Cerebellar nuclear complex (tissue), 1 donor: Measurements from ENCODE around the gene EDIL3.

ENCODE experiments used
- DNase-seq, 2 experiments: peaks; one replicate each; lab custom pipeline; 2025; lab: John Stamatoyannopoulos, UW

EDIL3 gene

DNA sequence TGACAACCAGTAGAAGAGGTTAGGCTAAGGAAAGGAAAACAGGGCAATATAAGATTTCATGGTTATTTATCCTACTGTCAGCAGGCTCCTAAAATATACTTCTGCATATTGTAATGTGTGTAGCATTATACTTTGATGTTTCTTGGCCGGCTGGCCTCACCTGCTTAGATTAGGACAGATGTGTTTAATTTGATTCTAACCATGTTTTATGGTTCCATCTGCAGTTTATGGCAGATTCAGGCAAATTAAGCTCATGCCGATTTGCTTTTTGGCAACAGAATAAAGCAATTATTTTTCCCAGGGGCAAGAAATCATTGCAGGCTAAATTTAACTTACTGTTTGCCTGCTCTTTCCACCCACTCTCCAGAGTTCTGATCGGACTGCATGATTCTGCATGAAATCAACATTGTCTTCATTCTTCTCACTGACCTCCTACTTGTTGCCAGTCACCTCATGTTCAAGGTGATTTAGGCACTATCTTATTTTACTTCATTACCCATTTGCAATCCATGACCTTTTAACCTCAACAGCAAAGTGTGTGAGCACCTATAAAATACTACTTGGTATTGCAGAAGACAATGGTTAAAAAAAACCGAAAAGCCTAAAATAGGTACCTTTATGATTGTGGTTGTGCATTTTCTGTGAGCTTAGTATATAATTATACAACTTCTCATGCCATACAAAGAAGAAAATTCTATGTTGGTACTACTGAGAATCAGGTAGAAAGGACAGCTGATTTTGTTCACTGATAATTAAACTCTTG, 125.2 kb downstream of the EDIL3 start:
- no peak for DNase-seq

DNA sequence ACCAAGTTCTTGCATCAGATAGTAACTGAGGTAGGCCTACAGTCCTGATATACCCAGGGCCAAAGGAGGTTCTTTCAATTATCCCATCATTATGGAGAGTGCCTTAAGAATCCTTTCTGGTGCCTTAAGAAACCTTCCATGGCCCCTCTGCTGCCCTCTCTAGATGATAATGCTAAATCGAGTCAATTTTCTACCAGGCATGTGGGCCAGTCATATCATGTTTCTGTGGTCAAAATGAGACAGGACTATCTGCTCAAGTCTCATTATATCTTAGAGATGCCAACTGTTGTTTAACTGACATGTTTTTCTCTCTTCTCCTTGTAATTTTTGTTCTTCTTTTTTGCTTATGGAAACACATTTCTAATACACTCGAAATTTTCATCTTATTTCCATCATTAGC, 127.6 kb downstream of the EDIL3 start:
- DNase-seq, result no peak

DNA sequence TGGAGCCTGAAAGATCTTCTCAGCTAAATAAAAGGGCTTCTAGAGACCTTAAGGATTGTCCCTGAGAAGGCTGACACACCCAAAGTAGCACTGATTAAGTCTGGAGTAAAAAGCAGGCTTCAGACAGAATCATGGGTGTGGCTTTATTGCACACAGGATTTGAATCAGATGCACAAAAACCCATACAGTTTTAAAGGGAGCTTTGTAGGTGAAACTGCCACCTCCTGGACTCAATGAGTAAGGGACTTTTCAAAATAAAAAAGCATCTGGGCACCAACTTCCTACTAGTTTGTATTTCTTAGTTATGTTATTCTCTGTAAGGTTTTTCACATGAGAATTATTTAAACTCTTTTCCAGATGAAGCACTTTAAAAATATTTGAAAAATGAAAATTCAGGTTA, 129.4 kb downstream of the EDIL3 start:
- DNase-seq, result no peak

DNA sequence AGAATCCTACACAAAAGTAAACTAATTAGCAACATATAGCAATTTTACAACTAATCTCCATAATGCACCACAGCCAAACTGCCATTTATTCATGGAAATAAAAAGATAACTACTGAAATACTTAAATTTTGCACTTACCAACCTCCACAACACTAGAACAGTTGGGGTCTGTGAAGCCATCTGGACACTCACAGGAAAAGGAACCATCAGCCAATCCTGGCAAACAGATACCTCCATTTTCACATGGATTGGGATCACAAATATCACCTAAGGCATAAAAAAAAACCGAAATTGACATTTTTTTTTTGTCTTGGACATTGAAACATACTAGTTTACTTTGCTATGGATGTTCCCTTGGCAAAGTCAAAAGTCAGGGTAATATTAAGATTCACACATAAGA, 130.7 kb downstream of the EDIL3 start:
- no peak for DNase-seq

DNA sequence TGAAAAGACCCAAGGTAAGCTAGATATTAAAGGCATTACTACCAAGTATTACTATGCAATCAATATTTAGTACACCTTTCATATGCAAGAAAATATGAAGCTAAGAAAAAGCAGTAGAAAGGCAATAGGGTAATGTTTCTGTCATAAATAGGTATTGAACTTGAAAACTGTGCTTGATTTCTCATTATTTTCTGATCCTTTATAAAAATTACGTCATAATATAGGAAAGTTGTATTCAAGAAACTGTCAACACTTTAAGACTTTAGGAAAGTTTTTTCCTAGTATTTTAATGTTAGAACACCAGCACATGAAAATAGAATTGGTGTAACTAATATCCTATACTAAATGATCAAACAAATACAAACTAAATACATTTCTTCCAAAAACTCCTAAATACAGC, 133.2 kb downstream of the EDIL3 start:
- no peak for DNase-seq

DNA sequence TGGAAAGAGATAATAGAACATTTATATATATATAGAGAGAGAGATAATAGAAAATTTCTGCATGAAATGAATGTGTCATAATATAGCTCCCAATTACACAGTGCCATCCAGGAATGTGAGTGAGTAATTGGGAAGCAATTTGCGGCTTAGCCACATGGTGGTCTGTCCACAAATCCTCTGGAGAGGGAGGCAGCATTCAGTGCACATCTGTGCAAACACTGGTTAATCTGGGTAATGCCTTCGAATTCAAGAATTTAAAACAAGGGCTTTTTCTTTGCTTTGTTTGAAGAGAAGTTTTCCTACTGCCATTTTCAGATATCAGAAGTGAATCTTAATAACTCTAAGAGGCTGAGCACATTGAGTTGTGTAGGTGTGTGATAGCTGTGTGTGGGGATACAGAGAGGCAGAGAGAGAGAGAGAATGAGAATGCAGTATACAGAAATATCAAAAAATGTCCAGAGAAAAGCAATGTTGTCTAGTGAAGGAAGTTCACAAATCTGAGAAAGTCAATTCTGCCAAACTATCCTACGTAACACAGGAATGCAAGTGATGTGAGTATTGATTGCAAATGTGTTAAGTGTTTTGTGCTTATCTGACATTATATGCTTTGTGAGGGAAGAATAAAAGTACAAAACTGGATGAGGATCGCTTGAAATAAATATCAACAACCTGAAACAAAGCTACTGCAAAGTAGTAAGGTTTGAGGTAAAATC, 134.6 kb downstream of the EDIL3 start:
- no peak for DNase-seq

DNA sequence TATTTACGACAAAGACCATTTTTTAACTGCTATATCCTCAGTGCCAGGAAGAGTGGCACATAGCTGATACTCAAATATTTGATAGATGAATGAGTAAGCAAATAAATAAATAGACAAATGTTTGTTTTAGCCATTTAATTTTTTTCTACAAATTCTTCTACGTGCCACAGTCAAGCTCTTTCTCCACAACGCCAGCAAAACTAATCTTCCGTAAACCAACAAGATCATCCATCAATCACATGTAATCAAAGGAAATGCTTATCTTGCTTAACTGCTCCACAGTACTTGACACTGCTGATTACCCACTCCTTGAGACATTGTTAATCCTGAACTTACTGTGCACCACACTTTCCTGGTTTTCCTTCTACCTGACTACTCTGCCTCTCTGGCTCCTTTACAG, 136.7 kb downstream of the EDIL3 start:
- no peak for DNase-seq

DNA sequence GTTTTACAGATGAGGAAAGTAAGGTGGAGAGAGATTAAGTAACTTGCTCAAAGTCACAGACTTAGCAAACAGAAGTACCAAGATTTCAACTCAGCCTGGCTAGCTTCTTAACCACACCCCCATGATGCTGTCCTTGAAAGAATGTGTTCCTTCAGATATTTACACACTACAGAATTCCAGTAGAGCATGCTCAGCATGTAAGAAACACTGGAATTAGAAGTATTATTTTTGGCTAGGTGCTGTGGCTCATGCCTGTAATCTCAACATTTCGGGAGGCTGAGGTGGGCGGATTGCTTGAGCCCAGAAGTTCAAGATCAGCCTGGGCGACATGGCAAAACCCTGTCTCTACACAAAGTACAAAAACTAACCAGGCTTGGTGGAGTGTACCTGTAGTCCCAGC, 142.4 kb downstream of the EDIL3 start:
- no peak for DNase-seq

DNA sequence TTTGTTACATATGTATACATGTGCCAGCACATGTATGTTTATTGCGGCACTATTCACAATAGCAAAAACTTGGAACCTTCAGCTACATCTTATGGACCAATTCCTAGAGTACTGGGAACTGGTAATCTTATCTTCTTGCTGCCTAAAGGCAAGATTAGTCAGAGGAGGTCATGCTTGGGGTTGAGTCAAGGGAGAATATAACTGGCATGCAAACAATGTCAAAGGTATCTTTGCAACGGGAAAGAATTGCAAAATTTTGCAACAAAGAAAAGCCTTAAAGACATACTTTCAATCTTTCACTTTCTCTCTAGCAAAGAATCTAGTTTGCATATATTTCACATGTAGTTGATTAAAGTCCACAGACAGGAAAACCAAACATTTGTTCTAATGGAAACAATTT, 145.2 kb downstream of the EDIL3 start:
- DNase-seq, result no peak

DNA sequence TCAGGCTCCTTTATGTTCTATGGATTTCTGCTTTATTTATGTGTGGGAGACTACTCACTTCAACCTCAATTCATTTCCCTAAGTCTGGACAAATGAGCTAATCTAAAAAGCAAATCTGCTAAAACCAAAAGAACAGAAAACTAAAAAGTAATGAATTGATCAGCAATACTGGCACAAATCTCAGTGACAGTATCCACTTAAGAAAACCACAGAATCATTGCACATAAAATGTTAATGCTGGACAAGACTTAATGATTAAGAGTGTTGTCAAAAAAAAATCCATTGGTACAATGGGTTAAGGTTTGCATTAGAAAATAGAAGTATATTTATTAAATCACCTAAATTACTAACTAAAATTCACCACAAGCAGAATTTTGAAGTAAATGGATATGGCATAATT, 147.6 kb downstream of the EDIL3 start:
- DNase-seq, result no peak

DNA sequence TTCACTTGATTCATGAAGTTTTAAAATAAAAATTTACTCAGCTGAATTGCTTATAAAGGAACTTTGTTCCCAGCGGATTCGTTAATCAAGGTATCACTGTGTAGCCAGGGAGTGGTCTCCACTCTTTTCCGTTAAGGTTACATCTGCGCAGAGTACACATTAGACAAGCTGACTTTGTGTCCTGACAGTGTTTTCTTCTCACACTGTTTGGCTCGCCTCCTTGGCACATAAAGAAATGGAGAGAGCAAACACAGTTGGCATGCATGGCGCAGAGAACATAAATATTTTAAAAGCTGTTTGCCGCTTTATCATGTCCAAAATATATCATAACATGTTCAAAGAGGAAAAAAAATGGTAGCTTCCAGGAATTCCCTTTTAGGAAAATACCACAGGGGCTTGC, 153.2 kb downstream of the EDIL3 start:
- DNase-seq, result no peak

DNA sequence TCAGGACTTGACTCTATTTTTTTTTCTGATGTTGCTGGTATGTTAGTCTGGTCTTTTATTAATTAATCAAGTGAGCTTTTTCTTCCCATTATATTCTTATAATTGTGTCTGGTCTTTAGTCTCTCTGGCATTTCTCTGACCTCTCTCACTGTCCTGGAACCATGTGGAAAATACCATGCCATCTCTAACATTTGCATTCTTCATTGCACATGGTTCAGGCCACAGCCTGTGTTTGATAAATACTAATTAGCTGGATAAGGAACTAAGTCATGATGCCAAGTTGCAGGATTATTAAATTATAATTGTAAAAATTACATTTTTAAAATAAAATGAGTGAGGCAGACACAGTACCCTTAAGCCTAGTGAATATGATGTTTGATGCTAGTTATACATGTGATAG, 155.6 kb downstream of the EDIL3 start:
- no peak for DNase-seq

DNA sequence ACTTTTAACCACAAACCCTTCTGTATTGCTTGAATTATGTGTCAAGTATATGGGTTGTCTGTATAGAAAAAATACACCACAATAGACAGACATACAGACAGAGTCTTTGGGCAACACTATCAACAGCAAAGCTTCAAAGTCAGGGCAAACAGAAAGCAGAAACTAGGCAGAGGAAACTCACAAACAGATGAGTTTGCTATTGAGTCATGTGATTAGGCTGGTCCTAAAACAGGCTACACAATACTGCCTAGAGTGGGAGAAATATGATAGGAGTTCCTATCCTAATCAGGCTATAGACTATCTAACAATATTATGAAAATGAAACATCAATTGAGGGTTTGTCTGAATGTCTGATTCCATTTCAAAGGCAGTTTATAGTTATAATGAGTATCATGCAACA, 156.4 kb downstream of the EDIL3 start:
- no peak for DNase-seq

DNA sequence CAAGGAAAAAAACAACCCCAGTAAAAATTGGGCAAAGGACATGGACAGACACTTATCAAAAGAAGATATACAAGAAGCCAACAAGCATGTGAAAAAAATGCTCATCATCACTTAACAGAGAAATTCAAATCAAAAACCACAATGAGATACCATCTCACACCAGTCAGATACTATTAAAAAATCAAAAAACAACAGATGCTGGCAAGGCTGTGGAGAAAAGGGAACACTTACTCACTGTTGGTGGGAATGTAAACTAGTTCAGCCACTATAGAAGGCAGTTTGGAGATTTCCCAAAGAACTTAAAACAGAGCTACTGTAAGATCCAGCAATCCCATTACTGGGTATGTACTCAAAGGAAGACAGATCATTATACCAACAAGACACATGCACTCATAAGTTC, 157.4 kb downstream of the EDIL3 start:
- DNase-seq, result no peak

DNA sequence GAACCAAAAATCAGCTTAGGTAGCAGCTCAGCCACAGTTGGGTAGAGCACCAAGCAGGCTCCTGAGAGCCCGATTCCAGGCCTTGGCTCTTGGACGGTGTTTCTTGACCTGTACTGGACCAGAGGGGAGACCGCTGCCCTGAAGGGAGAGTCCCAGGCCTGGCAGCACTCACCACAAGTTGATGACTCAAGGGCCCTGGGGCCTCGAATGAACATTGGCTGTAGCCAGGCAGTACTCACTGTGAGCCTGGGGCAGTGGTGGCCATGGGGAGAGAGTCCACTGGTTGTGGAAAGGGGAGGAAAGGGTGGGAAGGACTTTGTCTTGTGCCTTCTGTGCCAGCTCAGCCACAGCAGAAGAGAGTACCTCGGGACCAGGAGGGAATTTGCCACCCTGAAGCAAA, 166.1 kb downstream of the EDIL3 start:
- DNase-seq, result no peak

DNA sequence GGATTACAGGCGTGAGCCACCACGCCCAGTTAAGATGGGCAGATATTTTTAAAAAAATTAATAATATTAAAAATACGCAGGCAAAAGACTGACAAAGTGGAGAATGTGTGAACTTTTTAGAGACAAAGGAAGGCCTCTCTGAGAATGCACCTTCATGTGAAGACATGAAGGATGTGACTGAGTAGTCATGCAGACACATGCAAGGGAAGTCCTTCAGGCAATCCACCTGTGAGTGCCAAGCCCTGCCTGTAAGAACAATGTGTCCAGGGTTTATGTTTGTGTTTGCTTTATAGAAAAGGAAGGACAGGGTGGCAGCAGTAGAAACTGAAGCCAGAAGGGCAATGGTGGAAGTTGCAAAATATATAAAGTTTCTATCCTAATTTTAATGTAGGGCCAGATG, 169.2 kb downstream of the EDIL3 start:
- DNase-seq, result no peak

DNA sequence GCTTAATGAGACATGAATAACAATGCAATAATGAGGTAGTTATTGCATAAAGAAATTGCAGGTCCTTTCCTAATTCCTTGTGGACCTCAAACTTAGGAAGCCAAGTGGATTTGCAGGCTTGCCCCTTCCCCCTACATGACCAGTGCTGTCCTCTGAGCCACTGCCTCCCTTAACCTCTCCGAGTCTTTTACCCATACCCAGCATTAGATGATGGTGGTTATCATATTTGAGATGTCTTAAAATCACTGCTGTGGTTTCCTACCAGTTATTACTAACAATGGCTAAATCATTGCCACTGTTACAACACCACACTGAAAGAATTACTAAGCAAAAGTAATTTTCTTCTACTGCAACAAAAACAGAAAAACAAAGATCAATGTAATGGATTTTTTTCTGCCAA, 170.8 kb downstream of the EDIL3 start:
- DNase-seq, result no peak

DNA sequence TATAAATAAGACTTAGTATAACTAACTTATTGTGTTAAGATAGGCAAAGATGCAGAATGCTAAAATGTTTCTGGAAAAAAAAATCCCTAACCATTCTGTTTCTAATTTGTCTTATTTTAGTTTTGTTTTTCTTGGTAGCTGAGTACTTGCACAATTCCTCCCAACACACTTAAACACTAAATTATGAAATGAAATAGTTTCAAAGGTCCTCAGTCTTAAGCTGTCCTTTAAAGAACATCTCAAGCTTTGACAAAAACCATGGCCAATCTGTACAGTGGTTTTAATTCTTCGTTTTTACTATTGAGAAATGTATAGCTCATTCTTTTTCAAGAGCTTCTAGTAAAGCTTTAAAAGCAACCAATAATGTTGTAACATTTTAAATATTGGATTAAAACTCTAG, 171.5 kb downstream of the EDIL3 start:
- no peak for DNase-seq

DNA sequence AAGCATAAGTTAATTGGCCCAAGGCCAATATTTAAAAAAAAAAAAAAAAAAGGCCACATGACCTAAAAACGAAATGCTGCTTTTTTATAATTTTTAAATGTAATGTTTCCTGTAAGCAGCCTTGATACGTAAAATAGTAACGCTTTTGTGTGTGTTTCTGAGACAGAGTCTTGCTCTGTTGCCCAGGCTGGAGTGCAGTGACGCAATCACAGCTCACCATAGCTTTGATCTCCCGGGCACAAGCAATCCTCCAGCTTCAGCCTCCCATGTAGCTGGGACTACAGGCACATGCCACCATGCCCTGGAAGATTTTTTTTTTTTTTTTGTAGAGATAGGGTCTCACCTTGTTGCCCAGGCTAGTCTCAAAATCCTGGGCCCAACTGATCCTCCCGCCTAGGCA, 179.9 kb downstream of the EDIL3 start:
- no peak for DNase-seq

DNA sequence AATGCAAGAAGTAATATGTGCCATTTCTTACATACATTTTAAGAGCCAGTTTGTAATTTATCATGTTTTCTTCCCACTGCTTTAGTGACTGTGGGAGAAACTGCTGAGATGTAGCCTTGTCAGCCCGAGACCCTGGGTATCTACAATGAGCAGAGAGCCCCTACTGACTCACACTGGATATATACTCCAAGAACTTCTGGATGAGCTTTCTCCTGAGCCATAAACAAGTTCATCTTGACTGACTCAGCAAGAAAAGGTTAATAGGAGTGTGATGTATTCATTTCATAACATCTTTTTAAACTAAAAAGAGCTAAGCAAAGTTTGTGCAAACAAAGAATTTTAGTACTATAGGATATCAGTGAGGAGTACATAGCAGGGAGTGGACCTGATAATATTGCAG, 182.5 kb downstream of the EDIL3 start:
- no peak for DNase-seq

DNA sequence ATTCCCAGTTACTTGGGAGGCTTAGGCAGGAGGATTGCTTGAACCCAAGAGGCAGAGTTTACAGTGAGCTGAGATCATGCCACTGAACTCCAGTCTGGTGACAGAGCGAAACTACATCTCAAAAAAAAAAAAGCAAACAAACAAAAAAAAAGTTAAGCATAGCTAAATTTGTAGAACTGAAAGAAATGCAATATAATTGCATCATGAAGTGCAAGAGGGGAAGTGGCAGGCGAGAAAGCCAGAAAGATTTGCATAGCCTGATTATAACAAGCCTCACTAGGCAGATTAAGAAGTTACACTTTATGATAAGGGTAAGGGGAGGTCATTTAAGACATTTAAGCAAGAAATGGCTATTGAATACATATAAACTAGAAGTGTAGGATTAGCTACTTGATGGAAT, 187.1 kb downstream of the EDIL3 start:
- no peak for DNase-seq

DNA sequence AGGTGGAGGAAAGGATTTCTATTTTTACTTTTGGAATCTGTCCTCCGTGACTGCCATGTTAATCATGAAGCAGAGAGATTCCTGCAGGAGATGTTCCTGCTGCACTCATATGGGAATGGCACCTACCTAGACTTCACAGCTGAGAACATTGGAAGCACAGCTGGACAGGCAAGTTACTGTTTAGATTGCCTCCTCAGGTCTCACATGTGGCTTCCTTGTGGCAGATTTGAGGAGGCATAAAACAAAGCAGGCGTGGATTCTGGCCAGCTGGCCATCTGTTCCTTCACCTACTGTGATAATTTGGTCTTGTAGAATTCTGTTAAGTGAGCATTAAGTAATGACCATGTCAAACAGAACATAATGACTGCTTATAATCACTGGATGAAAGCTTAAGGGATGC, 193.4 kb downstream of the EDIL3 start:
- DNase-seq, result no peak

DNA sequence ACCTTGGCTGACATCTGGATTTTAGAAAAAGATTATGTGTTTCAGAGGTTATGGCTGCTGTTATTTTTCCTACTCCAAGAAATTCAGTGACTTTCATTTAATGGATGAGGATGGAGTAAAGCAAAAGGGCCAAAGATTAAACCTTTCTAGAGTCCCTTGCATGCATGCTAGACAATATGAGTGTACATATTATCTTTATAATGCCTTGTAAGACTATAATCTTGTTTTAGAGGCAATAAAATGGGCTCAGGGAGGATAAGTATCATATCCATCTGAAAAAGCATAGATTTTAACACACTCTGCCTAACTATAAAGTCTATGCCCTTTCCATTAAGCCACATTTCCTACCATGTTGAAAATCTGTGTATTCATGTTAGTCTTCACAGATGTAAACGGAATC, 199.8 kb downstream of the EDIL3 start:
- no peak for DNase-seq

DNA sequence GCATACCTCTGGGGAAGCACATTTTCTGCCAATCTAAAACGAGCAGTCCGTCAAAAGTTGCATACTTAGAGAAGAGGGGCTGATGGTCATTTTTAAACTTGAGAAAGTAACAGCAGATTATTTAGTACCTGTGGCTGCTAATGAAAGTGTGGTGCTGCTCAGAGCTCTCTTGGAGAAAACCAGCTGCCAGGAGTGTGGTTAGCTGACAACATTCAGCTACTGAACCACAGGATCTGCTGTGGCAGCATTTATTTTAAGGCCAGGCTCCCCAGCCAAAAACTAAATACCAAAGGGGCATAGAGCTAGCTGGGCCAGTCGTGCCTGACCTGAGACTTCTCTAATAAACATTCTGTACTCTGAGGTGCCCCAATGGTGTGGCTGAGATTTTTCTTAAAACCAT, 203.6 kb downstream of the EDIL3 start:
- no peak for DNase-seq
